HG03280 (cell line): ENCODE results near the gene BCAS1.
"Not testable (repeated sequence)": the region's sequence is repeated elsewhere in the genome, so short reads cannot be mapped to it uniquely, and the experiment has no call there.

Experiments used
- ATAC-seq: cut with Tn5 transposase; IDR thresholded peaks from one replicate; pipeline ENCODE4 v1.9.1; 2021; ENCODE audit warnings: mild to moderate bottlenecking, moderate library complexity; ENCODE audit not compliant: unreplicated experiment

Gene BCAS1

GRCh38 chr20:53946106-53946505 is 124.3 kb downstream of the BCAS1 start:
- no peak for ATAC-seq

GRCh38 chr20:53945478-53945877 is 124.9 kb downstream of the BCAS1 start:
- ATAC-seq, result no peak

- no peak for ATAC-seq
These were observed 125.6 kb downstream of the BCAS1 start for GRCh38 chr20:53944796-53945195.

- no peak for ATAC-seq
These were observed 126.7 kb downstream of the BCAS1 start for GRCh38 chr20:53943522-53944291.

GRCh38 chr20:53942973-53943372 is 127.4 kb downstream of the BCAS1 start:
- ATAC-seq, result no peak

- no peak for ATAC-seq
These were observed 128.0 kb downstream of the BCAS1 start for GRCh38 chr20:53942472-53942816.

GRCh38 chr20:53941680-53942471 is 128.5 kb downstream of the BCAS1 start:
- no peak for ATAC-seq

GRCh38 chr20:53940907-53941545 is 129.4 kb downstream of the BCAS1 start:
- ATAC-seq, result no peak

GRCh38 chr20:53940360-53940702 is 130.1 kb downstream of the BCAS1 start:
- no peak for ATAC-seq

- peak; percentile 57 for ATAC-seq
These were observed 130.6 kb downstream of the BCAS1 start for GRCh38 chr20:53939572-53940359.

- no peak for ATAC-seq
These were observed 131.2 kb downstream of the BCAS1 start for GRCh38 chr20:53939190-53939571.

- ATAC-seq, result no peak
These were observed 131.7 kb downstream of the BCAS1 start for GRCh38 chr20:53938739-53939138.

- no peak for ATAC-seq
These were observed 132.4 kb downstream of the BCAS1 start for GRCh38 chr20:53937929-53938367.

- ATAC-seq, result no peak
These were observed 133.1 kb downstream of the BCAS1 start for GRCh38 chr20:53937339-53937741.

GRCh38 chr20:53935344-53936084 is 134.9 kb downstream of the BCAS1 start:
- no peak for ATAC-seq

GRCh38 chr20:53934421-53935343 is 135.7 kb downstream of the BCAS1 start:
- ATAC-seq, result peak; percentile 38

GRCh38 chr20:53933232-53933846 is 137.1 kb downstream of the BCAS1 start:
- ATAC-seq, result no peak

- ATAC-seq, result not testable (repeated sequence)
These were observed 137.7 kb downstream of the BCAS1 start for GRCh38 chr20:53932655-53933192.

GRCh38 chr20:53931597-53931996 is 138.8 kb downstream of the BCAS1 start:
- ATAC-seq, result no peak
